Activated CD4-positive, alpha-beta T cell treated with anti-CD3 and anti-CD28 coated beads, Interleukin-2, amount 50 U/mL, for 1 hour (primary cell): Measurements from ENCODE around the gene CYB5R2.

ENCODE experiments used
- DNase-seq: peaks from one replicate; pipeline ENCODE4 v3.0.0-alpha.2; 2020

CYB5R2 gene

DNA sequence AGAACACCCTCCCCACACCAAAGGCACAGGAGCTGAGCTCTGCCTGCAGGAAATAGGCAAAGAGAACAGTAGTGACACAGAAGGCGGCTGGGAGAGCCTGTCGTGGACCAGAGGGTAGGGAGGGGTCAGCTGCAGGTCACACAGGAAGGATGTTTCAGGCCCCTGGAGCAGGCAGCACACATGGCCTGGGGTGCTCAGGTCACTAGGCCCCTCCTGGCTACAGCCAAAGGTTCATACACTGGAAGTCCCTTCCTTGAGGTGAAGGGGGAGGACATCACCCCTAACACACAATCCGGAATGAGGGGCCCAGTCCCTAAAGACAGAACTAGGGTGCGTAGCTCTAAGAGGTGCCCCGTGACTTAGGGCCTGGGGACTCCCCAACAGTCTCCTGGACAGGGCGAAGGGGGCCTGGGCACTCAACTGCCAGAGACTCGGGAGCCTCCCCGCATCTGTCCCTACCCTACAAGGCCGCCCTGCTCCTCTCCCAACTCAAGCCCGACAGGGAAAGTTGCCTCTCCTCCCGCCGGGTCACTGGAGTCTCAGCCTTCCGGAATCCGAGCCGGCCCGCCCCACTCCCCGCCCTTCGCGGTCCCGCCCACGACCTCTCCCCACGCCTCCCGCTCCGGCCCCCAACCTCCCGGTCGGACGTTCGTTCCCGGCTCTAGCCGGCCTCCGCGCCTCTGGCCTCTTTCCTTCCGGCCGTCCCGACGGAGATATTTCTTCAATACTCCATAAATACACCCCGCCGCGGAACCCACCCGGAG lies at the start of gene CYB5R2:
Gene CYB5R2, minus strand, starts transcription at position 541 of the 764 bp plus-strand sequence. CDS start 675 bp downstream, outside the sequence.
- no peak for DNase-seq

DNA sequence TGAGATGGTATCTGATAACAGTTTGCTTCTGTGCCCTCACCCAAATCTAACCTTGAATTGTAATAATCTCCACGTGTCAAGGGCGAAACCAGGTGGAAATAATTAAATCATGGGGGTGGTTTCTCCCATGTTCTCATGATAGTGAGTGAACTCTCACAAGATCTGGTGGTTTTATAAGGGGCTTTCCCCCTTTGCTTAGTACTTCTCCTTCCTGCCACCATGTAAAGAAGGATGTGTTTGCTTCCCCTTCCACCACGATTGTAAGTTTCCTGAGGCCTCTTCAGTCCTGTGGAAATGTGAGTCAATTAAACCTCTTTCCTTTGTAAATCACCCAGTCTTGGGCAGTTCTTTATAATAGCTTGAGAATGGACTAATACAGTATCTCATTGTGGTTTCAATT lies 41.5 kb upstream of the CYB5R2 start:
- DNase-seq, result no peak

DNA sequence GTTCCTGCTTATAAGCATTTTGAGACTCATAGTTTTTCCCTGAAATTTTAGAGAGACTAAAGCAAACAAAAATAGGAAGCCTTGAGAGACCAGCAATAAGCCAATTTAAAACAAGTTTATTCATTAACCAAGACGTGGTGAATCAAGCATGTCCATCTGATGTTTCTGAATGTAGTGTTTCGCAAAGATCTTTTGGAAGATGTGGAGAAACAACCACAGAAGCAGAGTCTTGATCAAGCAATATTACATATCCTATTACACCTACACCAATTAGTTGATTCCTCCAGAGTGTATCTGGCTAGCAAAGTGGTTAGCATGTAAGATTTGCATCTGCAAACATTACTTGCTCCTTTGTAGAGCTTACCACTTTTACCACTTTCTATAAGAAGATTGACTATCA lies 33.1 kb upstream of the CYB5R2 start, which contains the start of gene OVCH2:
Gene OVCH2, minus strand, starts transcription at position 101 of the 400 bp plus-strand sequence. Its CDS starts 83 bp downstream, at position 18.
- DNase-seq, result no peak

DNA sequence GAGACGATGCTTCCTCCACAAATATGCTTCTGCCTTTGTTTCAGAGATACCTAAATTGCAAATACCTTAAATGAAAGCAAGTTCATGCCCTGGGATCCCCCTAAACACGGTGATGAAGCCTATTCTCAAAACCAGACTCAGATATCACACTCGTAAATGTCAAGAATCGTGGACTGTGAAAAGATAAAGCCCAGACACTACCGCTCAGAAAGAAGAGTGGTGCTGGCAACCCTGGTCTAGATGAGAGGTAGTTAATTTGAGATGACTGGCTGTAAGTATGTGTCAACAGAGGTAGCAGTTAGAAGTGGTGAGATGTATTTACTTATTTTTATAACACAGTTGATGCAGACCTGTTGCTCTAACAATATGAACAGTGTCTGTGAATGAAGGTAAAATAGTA lies 30.4 kb upstream of the CYB5R2 start:
- no peak for DNase-seq

DNA sequence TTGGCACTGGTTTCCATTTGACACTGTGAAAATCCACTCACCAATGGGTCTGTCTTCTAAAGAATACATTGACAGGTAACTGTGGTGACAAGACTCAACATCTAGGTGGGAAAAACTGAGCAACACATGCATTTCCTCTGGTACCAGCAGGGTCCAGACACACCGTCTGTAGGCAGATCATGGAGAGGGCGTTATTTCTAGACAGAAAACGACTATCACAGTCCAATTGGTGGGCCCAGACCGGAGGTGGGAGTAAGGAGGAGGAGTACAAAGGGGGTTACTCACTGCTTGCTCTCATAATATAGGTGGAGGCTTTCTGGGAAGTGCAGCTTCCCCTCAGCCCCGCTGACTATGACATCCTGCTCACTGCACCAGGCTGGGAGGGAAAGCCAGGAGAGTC lies 23.1 kb upstream of the CYB5R2 start:
- DNase-seq, result no peak

DNA sequence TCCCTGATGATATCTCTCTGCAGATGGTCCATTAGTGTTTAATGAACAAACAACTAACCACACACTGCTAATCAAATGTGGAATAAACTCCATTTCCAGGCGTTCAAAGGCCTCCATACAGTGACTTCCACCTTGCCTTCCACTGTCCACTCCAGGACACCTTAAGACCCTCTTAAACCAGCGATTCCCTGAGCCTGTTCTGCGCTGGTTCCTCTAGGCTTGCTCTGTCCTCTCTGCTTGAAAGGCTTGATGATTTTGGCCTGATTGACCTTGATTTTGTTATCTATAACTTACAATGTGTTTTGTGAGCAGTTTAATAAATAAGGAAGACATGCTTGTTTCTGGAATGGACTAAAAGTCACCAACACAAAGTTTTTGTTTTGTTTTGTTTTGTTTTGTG lies 20.9 kb upstream of the CYB5R2 start:
- no peak for DNase-seq

DNA sequence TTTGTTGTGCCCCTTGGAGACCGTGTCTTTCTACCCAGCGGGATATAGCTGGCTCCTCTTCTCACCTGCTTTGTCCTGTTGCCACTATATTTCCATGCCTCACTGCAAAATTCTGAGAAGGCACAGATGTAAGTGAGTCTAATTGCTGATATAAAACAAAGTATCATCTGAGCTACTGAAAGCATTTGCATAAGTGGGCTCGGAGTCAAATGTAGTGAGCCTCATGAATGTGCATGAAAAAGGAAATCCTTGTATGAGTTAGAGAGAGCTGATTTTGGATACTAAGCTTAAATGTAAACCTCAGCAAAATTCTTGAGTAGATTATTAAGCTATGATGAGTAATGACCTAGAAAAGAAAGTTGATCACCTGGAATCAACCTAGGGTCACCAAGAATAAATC lies 19.1 kb upstream of the CYB5R2 start:
- DNase-seq, result no peak

DNA sequence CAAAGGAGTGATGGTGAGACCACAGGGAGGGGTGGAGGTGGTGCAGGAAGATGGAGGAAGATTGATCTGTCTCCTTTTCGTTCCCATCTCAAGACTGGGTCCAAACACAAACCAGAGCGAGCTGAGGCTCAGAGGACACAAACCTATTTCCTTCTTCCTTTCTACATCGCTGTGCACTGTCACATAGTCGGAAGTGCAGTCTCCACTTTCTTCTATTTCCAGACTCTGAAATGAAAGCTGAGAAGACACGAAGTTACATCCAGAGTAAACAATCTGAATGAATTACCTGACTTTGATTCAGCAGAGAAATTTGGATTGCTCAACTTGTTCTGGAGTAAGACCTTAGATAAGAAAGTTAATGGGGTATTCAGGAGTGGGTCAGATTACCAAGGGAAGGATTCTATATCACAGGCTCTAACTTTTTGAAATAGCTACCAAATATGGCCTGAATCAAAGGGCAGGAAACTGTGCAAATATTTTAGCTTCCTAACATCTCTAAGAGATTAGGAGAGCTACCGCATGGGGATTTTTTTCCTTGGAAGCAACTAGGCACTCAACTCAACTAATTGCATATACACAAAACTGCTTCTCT lies 18.6 kb upstream of the CYB5R2 start:
- DNase-seq, result no peak

DNA sequence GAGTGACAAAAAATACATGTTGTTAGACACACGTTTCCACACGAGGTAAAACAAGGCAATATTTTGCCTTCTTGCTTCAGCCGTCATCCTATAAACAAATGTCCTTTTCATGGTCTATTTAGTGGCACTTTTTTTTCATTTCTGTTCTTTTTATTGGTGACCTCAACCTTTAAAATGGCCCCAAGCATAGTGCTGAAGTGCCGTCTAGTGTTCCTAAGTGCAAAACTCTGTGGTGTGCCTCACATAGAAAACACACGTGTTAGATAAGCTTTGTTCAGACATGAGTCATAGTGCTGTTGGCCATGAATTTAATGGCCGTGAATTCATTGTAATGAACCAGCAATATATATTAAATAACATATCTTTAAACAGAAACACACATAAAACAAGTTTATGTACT lies 17.3 kb upstream of the CYB5R2 start:
- no peak for DNase-seq

DNA sequence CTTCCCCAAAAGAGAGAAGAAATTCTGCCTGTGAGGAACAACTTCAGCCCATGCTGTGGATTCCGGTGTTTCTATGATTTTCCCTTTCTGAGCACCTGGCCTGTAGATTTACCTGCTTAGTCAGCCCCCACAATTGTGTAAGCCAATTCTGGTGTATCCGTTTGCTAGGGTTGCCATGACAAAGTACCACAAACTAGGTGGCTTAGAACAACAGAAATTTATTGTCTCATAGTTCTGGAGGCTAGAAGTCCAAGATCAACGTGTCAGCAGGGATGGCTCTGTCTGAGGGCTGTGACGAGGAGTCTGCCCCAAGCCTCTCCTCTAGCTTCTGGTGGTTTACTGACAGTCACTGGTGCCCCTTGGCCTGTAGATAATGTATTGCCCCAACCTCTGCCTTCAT lies 15.9 kb upstream of the CYB5R2 start:
- DNase-seq, result no peak

DNA sequence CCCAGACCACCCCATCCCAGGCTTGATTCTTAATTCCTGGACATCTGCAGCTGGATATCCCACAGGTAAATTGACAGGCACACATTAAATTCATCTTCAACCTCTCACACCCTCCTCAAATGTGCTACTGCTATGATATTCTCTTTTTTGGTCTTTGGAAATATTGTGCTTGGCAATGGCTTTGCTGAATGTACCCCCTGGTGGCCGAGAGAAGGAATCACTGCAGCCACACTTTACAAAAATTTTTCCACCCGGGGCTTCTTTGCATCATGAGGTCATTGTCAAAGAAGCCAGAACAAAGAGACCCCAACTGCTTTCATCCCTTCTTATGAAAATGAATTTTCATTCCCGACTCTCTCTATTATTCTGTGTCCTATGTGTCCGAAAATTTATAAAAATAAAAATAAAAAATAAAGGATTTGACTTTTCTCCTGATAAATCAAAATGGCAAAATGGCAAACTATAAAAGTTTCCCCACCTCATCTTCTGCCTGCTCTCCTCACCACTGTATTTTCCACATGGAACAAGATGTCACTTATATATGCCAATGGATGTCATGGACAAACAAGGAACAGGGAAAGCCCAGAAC lies 15.0 kb upstream of the CYB5R2 start:
- DNase-seq, result no peak

DNA sequence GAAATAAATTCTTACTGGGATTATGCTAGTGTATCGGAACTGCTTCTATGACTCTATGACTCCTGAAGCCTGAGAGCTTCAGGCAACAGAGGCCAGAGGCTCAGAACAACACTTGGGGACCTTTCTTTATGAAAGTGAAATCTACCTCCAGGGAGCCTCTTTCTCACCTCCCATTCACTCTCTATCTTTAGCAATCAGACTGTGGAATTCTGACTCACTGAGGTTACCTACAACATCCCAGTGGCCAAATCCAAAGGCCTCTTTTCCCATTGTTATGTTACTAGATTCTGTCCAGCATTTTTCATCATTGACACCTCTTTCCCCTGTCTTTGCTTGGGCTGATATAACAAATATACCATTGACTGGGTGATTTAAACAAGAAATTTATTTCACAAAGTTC lies 14.1 kb upstream of the CYB5R2 start:
- no peak for DNase-seq

DNA sequence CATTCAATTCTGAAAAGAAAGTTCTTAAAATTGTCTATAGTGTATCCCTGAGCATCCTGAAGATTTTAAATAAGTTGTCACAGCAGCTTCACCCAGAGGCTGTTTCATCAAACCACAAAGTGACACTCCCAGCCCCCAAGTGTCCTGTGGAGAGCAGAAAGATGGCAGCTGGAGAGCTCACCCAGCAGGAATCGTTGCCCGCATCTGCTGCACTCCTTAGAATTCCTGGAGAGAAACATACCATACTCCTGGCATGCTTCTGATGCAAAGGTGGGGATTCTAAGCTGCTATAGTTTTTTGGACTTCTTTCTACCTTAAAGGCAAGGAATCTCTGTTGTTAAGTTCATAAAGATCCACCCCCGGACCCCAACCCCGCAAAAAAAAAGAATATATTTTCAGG lies 13.5 kb upstream of the CYB5R2 start:
- DNase-seq, result no peak

DNA sequence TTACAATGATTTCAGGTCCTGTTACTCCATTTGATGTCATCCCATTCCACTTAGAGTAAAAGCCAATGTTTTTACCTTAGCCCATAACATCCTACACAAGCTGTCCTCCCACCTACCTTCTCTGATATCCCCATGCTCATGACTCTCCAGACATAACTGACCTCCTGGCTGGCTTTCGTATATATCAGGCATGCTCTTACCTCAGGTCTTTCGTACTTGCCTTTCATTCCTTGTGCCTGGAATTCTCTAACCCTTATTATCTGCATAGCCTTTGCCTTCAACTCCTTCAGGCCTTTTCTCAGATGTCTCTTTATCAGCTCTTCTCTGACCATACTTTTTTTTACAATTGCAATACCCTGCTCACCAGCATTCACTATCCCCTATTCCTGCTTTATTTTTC lies 10.3 kb upstream of the CYB5R2 start:
- no peak for DNase-seq

DNA sequence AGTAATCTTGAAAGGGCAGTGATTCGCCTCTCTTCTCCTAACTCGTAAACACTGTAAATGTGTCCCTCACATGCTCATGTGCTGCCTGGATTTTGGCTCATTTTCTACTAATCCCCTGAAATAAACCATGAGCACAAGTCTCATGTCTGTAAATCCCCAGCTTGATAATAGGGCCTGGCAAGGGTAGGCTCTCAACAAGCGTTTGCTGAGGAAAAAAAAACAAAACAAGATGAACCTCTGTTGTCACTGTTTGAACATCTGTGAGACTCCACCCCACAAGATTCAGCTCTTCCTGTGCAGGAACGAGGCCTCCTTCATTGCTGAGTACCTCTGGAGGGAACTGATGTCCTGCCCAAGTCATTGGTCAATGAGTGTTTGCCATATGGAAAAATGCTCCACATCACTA lies 4.5 kb upstream of the CYB5R2 start:
- DNase-seq, result no peak

DNA sequence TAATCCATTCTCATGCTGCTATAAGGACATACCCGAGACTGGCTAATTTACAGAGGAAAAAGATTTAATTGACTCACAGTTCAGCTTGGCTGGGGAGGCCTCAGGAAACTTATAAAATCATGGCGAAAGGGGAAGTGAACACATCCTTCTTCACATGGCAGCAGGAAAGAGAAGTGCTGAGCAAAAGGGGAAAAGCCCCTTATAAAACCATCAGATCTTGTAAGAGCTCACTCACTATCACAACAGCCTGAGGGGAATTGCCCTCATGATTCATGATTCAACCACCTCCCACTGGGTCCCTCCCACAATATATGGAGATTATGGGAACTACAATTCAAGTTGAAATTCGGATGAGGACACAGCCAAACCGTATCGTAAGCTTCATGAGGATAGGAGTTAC lies 3.8 kb upstream of the CYB5R2 start:
- DNase-seq, result no peak

DNA sequence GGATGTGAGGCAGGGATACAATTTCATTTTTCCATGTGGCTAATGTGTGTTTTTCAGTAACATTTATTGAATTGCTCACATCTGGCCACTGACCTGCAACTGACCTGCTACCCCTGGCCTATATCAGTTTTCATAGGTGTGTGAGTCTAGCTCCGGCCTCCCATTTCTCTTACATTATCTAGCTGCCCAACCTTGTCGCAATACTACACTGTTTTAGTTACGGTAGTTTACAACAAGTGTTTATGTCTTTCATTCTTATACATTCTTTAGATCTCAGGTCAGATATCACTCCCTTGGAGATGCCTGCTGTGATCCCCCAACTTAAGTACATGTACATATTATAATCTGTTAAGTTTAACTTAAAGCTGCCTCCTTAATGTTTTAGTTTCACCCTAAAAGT lies 2.3 kb upstream of the CYB5R2 start:
- DNase-seq, result no peak

DNA sequence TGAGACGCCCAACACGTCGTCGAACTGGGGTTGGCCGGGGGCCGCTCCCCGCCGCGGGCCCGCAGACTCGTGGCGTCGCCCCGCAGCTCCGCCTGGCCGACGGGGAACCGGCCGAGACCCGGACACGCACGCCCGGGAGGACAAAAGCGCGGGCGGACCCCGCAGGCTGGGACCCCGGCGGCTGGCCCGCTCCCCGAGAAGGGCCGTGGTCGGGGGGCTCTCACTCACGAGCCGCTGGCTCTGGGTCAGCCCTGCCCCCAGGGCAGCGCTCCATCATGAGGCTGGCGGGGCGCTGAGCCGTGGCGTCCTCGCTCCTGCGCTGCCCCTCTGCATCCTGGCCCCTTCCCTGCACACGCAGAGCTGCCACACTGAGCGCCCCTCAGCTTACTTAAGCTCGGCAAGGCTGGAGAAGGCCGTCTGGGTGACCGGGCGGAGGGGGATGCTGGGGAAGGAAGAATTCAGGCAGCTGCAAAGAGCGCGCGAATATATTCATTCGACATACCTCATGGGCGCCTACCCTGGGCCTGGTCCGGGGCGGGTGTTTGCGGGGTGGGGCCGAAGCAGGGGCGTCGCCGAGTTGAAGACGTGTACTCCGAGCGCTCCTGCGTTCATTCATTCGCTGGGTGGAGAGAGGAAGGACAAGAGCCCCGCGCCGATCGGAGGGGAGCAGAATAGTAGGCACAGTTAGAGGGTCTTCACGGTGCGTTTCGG lies 579 bp upstream of the CYB5R2 start:
- no peak for DNase-seq

DNA sequence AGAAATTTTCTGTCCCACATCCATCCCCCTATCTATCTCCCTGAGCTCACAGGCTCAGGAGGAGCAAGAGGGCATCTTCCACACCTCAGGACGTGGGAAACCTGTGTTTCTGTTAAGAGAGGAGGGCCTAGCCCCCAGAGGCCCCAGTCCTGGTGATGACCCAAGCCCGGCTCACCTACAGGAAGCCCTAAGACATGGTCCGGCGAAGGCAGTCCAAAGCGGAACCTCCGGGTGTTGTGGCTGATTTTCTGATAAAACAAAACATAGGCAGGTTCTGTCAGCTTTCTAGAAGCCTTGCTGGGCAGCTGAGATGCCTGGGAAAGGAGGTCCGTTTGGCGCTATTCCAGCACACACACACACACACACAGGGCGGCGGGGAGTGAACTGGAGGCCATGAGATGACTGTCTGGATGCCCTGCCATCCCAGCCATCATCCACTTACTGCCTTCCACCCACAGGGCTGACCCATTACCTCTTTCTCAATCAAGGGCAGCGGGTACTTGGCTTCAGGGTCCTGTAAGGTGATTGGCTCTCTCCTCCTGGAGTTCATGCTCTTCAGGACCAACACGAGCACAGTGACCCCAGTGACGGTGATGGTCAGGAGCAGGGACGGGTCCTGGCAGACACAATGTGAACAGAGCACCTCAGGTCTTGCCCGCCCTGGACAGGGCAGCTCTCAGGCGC lies 882 bp downstream of the CYB5R2 start:
- no peak for DNase-seq

DNA sequence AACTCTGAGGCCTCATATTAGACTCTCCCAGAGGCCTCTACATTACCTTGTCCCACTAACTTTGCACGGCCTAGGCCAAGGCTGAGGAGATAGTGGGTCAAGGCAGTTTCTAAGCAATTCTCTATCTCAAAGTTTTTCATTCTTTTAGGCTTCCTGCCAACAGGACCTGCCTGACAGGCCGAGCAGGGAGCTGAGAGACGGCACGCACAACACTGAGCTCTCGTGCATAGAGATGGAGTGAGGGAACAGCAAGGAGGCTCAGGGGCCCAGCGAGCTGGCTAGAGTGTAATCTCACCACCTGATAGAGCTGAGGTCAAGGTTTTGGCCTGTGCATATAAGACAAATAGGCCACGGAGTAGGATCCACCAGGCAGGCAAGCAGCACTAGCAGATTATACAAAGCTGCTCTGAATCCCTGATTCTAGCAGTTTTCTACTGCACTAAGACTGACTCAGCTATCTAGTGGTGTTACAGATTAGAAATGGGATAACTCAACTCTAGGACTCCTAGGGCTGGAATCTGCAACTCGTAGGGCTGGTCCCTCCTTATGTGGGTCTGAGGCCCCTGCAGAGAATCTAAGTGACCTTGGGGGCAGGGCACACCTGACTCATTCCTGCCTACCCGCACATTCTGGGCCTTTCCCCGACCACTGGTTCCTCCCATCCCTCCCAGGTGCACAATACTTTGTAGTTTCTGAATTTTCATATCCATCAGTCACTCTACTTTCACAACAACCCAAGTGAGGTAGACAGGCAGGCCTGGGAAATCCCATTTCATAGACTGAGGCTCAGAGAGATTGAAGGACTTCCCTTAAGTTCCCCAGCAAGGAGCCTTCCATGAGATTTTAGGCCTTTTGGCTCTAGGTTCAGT lies 1.7 kb downstream of the CYB5R2 start:
- no peak for DNase-seq

DNA sequence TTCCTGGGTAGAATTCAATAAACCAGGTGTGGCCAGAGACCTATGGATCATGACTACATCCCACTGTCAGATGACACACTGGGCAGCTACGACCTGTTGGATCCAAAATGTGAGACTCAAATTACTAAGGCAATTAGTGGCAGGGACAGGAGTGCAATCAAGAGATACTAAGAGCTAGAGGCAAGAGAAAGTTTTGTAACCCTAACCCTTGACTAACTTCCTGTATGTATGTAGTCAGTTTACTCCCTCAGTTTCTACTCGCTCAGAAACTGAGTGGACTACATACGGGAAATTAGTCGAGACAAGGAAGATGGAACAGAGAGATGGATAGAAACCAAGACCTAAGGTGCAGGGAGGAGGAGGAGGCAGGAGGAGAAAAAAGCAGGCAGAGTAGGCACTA lies 2.7 kb downstream of the CYB5R2 start:
- DNase-seq, result no peak

DNA sequence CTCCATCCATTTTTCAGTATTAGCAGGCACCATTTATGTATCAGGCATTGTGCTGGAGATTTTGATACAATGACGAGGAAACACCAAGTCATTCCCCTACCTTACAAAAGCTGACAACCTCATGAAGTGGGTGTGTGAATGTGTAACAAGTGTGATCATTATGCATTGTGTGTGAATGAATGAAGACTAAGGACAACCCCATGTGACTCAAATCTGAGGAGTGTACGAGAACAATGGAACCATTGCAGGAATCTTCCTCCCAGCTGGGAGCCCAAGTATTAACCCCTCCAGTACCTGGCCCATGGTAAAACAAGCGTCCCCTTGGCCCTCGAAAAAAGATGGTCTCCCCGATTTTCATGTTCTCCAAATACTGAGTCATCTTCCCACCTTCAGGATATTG lies 4.4 kb downstream of the CYB5R2 start:
- no peak for DNase-seq
